Stimulated activated CD4-positive, alpha-beta T cell treated with anti-CD3 and anti-CD28 coated beads, Interleukin-15, amount 100 ng/mL, for 1 hour (primary cell): Measurements from ENCODE around the gene ZNF831.

Experiments used
- DNase-seq, 2 donors: peaks; one replicate each; pipeline ENCODE4 v3.0.0-alpha.2; 2020; ENCODE audit warnings: low read depth in 1 of 2, low spot score in 1 of 2

Gene ZNF831

GRCh38 chr20:59300333-59301081 is 136.9 kb downstream of the ZNF831 start, which contains the start of gene EDN3:
EDN3 (plus strand) TSS chr20:59300611; CDS start chr20:59300813, 202 bp downstream.
- DNase-seq, result no peak

GRCh38 chr20:59301343-59302007 is 137.9 kb downstream of the ZNF831 start:
- DNase-seq, result no peak

- DNase-seq, result no peak
Observed at GRCh38 chr20:59305908-59306655, 142.5 kb downstream of the ZNF831 start.

GRCh38 chr20:59307270-59307669 is 143.6 kb downstream of the ZNF831 start:
- DNase-seq, result no peak
